Panc1 (cell line): ENCODE results near the gene FAM241B. TPM values are rescaled to one million over a fixed set of nuclear protein-coding genes. Genes with fewer than 3 reads are reported as not detected.

Experiments
- ATAC-seq: fragments of 200-7000 bp; cut with Tn5 transposase; 2 replicates; pipeline ENCODE4 v1.9.1; 2020; ENCODE audit warnings: mild to moderate bottlenecking, moderate library complexity
- BruUV-seq: library from RNA; stranded (reverse); fragments of 400-500 nt; replicated peaks from 2 replicates; lab custom pipeline; 2021; lab: Mats Ljungman, UMichigan
- CTCF ChIA-PET: fragments of 300-600 bp; sonication (Branson Sonifier 250); formaldehyde crosslinking; loops from one replicate; lab custom pipeline; 2022; ENCODE audit warnings: antibody characterized with exemption; lab: Charles Lee
- POLR2A ChIA-PET: fragments of 300-600 bp; sonication (Branson Sonifier 250); formaldehyde crosslinking; loops from one replicate; lab custom pipeline; 2022; ENCODE audit warnings: antibody characterized with exemption; lab: Charles Lee
- DNase-seq: peaks from one replicate; pipeline ENCODE4 v3.0.0-alpha.2; 2010; ENCODE audit warnings: low read depth, low spot score
- H3K27ac ChIP-seq: 2 replicates; pipeline ENCODE4 v1.5.1; 2011; ENCODE audit warnings: mild to moderate bottlenecking, low read length, inconsistent platforms
- H3K27me3 ChIP-seq: fragments of 200-500 bp; sonication (Bioruptor generic); 2 replicates; pipeline ENCODE4 v1.6.0; 2014; ENCODE audit warnings: low read length, inconsistent platforms; ENCODE audit not compliant: control insufficient read depth, insufficient read depth
- H3K36me3 ChIP-seq: fragments of 200-500 bp; sonication (Bioruptor generic); 2 replicates; pipeline ENCODE4 v1.5.1; 2014; ENCODE audit warnings: inconsistent platforms, mild to moderate bottlenecking, low read length, moderate library complexity; ENCODE audit not compliant: control insufficient read depth, insufficient read depth
- H3K4me1 ChIP-seq: 2 replicates; pipeline ENCODE4 v1.5.1; 2011; ENCODE audit warnings: inconsistent platforms, mild to moderate bottlenecking, low read length, moderate library complexity; ENCODE audit not compliant: control insufficient read depth, insufficient read depth
- H3K4me3 ChIP-seq, 2 experiments: 2 replicates each; pipeline ENCODE4 v1.5.1; 2011 to 2012; ENCODE audit warnings: low read depth in 2 of 2, low read length in 2 of 2, mild to moderate bottlenecking in 2 of 2, inconsistent platforms in 1 of 2, moderate library complexity in 1 of 2
- H3K9me3 ChIP-seq: fragments of 200-500 bp; sonication (Bioruptor generic); 2 replicates; pipeline ENCODE4 v1.5.1; 2014; ENCODE audit warnings: low read depth, mild to moderate bottlenecking, inconsistent platforms, low read length, moderate library complexity; ENCODE audit not compliant: control insufficient read depth, insufficient read depth
- CTCF ChIP-seq: fragments of 450-650 bp; IDR thresholded peaks from 2 replicates; pipeline ENCODE4 v1.5.1; 2017; ENCODE audit warnings: mild to moderate bottlenecking
- POLR2AphosphoS5 ChIP-seq: IDR thresholded peaks from 2 replicates; pipeline ENCODE4 v1.6.1; 2012; ENCODE audit warnings: mild to moderate bottlenecking, low read depth, low read length, moderate library complexity
- SIN3A ChIP-seq: IDR thresholded peaks from 2 replicates; pipeline ENCODE4 v1.6.1; 2012; ENCODE audit warnings: low read depth, mild to moderate bottlenecking, low read length, moderate library complexity, borderline replicate concordance; ENCODE audit not compliant: insufficient read depth
- TCF7L2 ChIP-seq: IDR thresholded peaks from 2 replicates; pipeline ENCODE4 v1.6.1; 2011; ENCODE audit warnings: mild to moderate bottlenecking, low read depth, low read length, inconsistent platforms
- in situ Hi-C: cut with HindIII; loops from 2 replicates; pipeline ENCODE4 v1.10.0; 2016; ENCODE audit warnings: low sequenced_read_pairs, low pct_unique_long_range_greater_than_20kb
- intact Hi-C: fragments of 100-400 bp; cut with micrococcal nuclease; formaldehyde crosslinking; loops from one replicate; pipeline ENCODE4 v1.10.0; 2022; ENCODE audit not compliant: unreplicated experiment
- total RNA-seq: library from RNA; stranded (reverse); gene quantifications from one replicate; pipeline ENCODE4 v1.2.1, GENCODE V29; 2021; ENCODE audit not compliant: unreplicated experiment
- TF ChIP-seq, protein P1 (sequence below), 2 experiments: IDR thresholded peaks; 2 replicates each; pipeline ENCODE4 v1.6.1; 2011 to 2012; ENCODE audit warnings: low read depth in 2 of 2, control low read depth in 1 of 2, low read length in 1 of 2, mild to moderate bottlenecking in 1 of 2, moderate library complexity in 1 of 2; ENCODE audit not compliant: insufficient read depth in 1 of 2

FAM241B gene
- total RNA-seq, 1 experiment from 2014 or later, result 29.1 TPM

DNA sequence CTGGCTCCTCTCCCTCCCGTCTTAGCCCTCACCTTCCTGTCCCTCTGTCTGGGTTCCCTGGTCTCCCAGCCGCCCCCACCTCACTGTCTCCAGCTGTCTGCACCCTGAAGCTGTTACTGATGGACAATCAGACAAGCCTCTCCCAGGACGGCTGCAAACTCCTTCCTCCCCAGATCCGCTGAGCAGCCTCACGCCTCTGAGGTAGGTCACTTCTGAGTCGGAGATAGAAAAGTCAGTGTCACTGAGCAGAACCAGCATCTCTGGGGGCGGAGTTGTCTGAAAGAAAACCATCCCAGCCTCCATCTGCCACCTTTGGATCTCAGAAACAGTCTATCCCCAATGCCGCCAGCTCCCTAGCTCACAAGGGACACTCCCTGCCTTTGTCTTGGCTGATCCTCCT lies 27.4 kb downstream of the FAM241B start:
- BruUV-seq, result no TSS peak
- DNase-seq (no peak), ATAC-seq (no peak)
- no peak overlapping the region for H3K4me3 ChIP-seq
- TF ChIP-seq SIN3A, result no peak
- TF ChIP-seq, protein P1, sequence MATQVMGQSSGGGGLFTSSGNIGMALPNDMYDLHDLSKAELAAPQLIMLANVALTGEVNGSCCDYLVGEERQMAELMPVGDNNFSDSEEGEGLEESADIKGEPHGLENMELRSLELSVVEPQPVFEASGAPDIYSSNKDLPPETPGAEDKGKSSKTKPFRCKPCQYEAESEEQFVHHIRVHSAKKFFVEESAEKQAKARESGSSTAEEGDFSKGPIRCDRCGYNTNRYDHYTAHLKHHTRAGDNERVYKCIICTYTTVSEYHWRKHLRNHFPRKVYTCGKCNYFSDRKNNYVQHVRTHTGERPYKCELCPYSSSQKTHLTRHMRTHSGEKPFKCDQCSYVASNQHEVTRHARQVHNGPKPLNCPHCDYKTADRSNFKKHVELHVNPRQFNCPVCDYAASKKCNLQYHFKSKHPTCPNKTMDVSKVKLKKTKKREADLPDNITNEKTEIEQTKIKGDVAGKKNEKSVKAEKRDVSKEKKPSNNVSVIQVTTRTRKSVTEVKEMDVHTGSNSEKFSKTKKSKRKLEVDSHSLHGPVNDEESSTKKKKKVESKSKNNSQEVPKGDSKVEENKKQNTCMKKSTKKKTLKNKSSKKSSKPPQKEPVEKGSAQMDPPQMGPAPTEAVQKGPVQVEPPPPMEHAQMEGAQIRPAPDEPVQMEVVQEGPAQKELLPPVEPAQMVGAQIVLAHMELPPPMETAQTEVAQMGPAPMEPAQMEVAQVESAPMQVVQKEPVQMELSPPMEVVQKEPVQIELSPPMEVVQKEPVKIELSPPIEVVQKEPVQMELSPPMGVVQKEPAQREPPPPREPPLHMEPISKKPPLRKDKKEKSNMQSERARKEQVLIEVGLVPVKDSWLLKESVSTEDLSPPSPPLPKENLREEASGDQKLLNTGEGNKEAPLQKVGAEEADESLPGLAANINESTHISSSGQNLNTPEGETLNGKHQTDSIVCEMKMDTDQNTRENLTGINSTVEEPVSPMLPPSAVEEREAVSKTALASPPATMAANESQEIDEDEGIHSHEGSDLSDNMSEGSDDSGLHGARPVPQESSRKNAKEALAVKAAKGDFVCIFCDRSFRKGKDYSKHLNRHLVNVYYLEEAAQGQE (IDR thresholded peaks at IDR 0.05; ENCODE audit: insufficient read depth in 1 of 2, low read depth in 2 of 2, low read length in 1 of 2), result no peak
- no peak for TF ChIP-seq CTCF
- TF ChIP-seq TCF7L2, result no peak
- TF ChIP-seq POLR2AphosphoS5, result no peak
- intact Hi-C loops, result no loop called here
- peaks cover 11% of the 10 kb centered on the region; the same call in 1 of the 2 replicates for H3K27me3 ChIP-seq
- POLR2A ChIA-PET, result no interaction called here
- H3K36me3 ChIP-seq, result no peaks in the 10 kb centered on the region
- no peaks in the 10 kb centered on the region for H3K9me3 ChIP-seq
- no peak overlapping the region for H3K27ac ChIP-seq
- no peaks in the 10 kb centered on the region for H3K4me1 ChIP-seq
- in situ Hi-C loops, result no loop called here
- CTCF ChIA-PET, result no interaction called here

- CTCF ChIA-PET, result no interaction called here
- BruUV-seq, result no TSS peak
- in situ Hi-C loops, result no loop called here
- Histone ChIP-seq H3K27ac (no peak overlapping the region), H3K9me3 (no peaks in the 10 kb centered on the region), H3K4me3 (no peak overlapping the region), H3K36me3 (no peaks in the 10 kb centered on the region), H3K27me3 (peaks cover 11% of the 10 kb centered on the region; the same call in 1 of the 2 replicates), H3K4me1 (no peaks in the 10 kb centered on the region)
- TF ChIP-seq, protein P1 (IDR thresholded peaks at IDR 0.05; ENCODE audit: insufficient read depth in 1 of 2, low read depth in 2 of 2, low read length in 1 of 2), result no peak
- no peak for TF ChIP-seq POLR2AphosphoS5
- TF ChIP-seq TCF7L2, result no peak
- no peak for TF ChIP-seq CTCF
- no peak for TF ChIP-seq SIN3A
- POLR2A ChIA-PET, result no interaction called here
- DNase-seq, result no peak
- intact Hi-C loops, result no loop called here
- no peak for ATAC-seq
Measured at GRCh38 chr10:69657866-69658265, 27.8 kb downstream of the FAM241B start.
